ENCODE results near the gene SPRTN. TPM values are rescaled to one million over a fixed set of nuclear protein-coding genes. Genes with fewer than 3 reads are reported as not detected.

The SPRTN gene
- total RNA-seq, 1 donor from 2014 or later, result 10.6 TPM

- Histone ChIP-seq H3K27me3 (ENCODE audit: control insufficient read depth, insufficient read depth, low read length) (no peaks in the 10 kb centered on the region), H3K4me3 (ENCODE audit: low read depth, low read length) (no peak overlapping the region), H3K36me3 (ENCODE audit: control insufficient read depth, insufficient read depth, low read length) (no peaks in the 10 kb centered on the region)
- no peak for DNase-seq (ENCODE audit: low read depth)
- no peak for TF ChIP-seq CTCF (IDR thresholded peaks at IDR 0.05; ENCODE audit: insufficient read depth, low read length, poor library complexity, severe bottlenecking)
These were observed 19.0 kb upstream of the SPRTN start for GRCh38 chr1:231319080-231319479.

GRCh38 chr1:231322880-231323530, 15.1 kb upstream of the SPRTN start:
- no peak for DNase-seq (ENCODE audit: low read depth)
- Histone ChIP-seq H3K27me3 (ENCODE audit: control insufficient read depth, insufficient read depth, low read length) (no peaks in the 10 kb centered on the region), H3K4me3 (ENCODE audit: low read depth, low read length) (no peak overlapping the region), H3K36me3 (ENCODE audit: control insufficient read depth, insufficient read depth, low read length) (no peaks in the 10 kb centered on the region)
- TF ChIP-seq CTCF (IDR thresholded peaks at IDR 0.05; ENCODE audit: insufficient read depth, low read length, poor library complexity, severe bottlenecking), result no peak

- no peak for TF ChIP-seq CTCF (IDR thresholded peaks at IDR 0.05; ENCODE audit: insufficient read depth, low read length, poor library complexity, severe bottlenecking)
- Histone ChIP-seq H3K4me3 (ENCODE audit: low read depth, low read length) (no peak overlapping the region), H3K36me3 (ENCODE audit: control insufficient read depth, insufficient read depth, low read length) (no peaks in the 10 kb centered on the region), H3K27me3 (ENCODE audit: control insufficient read depth, insufficient read depth, low read length) (no peaks in the 10 kb centered on the region)
- DNase-seq (ENCODE audit: low read depth), result no peak
These were observed 13.4 kb upstream of the SPRTN start for GRCh38 chr1:231324660-231325059.

- DNase-seq (ENCODE audit: low read depth), result no peak
- Histone ChIP-seq H3K27me3 (ENCODE audit: control insufficient read depth, insufficient read depth, low read length) (no peaks in the 10 kb centered on the region), H3K36me3 (ENCODE audit: control insufficient read depth, insufficient read depth, low read length) (no peaks in the 10 kb centered on the region), H3K4me3 (ENCODE audit: low read depth, low read length) (no peak overlapping the region)
- no peak for TF ChIP-seq CTCF (IDR thresholded peaks at IDR 0.05; ENCODE audit: insufficient read depth, low read length, poor library complexity, severe bottlenecking)
These were observed 11.8 kb upstream of the SPRTN start for GRCh38 chr1:231326248-231326647.

GRCh38 chr1:231327617-231328016, 10.5 kb upstream of the SPRTN start:
- no peaks in the 10 kb centered on the region for H3K27me3 ChIP-seq (ENCODE audit: control insufficient read depth, insufficient read depth, low read length)
- no peak overlapping the region for H3K4me3 ChIP-seq (ENCODE audit: low read depth, low read length)
- no peak for TF ChIP-seq CTCF (IDR thresholded peaks at IDR 0.05; ENCODE audit: insufficient read depth, low read length, poor library complexity, severe bottlenecking)
- DNase-seq (ENCODE audit: low read depth), result no peak
- no peaks in the 10 kb centered on the region for H3K36me3 ChIP-seq (ENCODE audit: control insufficient read depth, insufficient read depth, low read length)

GRCh38 chr1:231329483-231329882, 8.6 kb upstream of the SPRTN start:
- no peak overlapping the region for H3K4me3 ChIP-seq (ENCODE audit: low read depth, low read length)
- no peak for DNase-seq (ENCODE audit: low read depth)
- no peaks in the 10 kb centered on the region for H3K27me3 ChIP-seq (ENCODE audit: control insufficient read depth, insufficient read depth, low read length)
- no peaks in the 10 kb centered on the region for H3K36me3 ChIP-seq (ENCODE audit: control insufficient read depth, insufficient read depth, low read length)
- TF ChIP-seq CTCF (IDR thresholded peaks at IDR 0.05; ENCODE audit: insufficient read depth, low read length, poor library complexity, severe bottlenecking), result no peak
